ENCODE measurements around the gene STK40.

STK40 gene

GRCh38 chr1:36393686-36394085 is 8.0 kb upstream of the STK40 start:
- no peak for DNase-seq (ENCODE audit: low read depth)
- TF ChIP-seq CTCF (conservative IDR thresholded peaks at IDR 0.05; ENCODE audit: control insufficient read depth, insufficient read depth, low read depth, low read length) = no peak
- H3K4me3 ChIP-seq (ENCODE audit: control insufficient read depth, low read depth, low read length) = no peak overlapping the region

GRCh38 chr1:36392836-36393235 is 7.1 kb upstream of the STK40 start:
- DNase-seq (ENCODE audit: low read depth) = no peak
- TF ChIP-seq CTCF (conservative IDR thresholded peaks at IDR 0.05; ENCODE audit: control insufficient read depth, insufficient read depth, low read depth, low read length) = no peak
- H3K4me3 ChIP-seq (ENCODE audit: control insufficient read depth, low read depth, low read length) = no peak overlapping the region

GRCh38 chr1:36391271-36391670 is 5.5 kb upstream of the STK40 start:
- DNase-seq (ENCODE audit: low read depth) = no peak
- TF ChIP-seq CTCF (conservative IDR thresholded peaks at IDR 0.05; ENCODE audit: control insufficient read depth, insufficient read depth, low read depth, low read length) = no peak
- H3K4me3 ChIP-seq (ENCODE audit: control insufficient read depth, low read depth, low read length) = no peak overlapping the region

- H3K4me3 ChIP-seq (ENCODE audit: control insufficient read depth, low read depth, low read length) = no peak overlapping the region
- DNase-seq (ENCODE audit: low read depth) = no peak
- no peak for TF ChIP-seq CTCF (conservative IDR thresholded peaks at IDR 0.05; ENCODE audit: control insufficient read depth, insufficient read depth, low read depth, low read length)
Observed at GRCh38 chr1:36390411-36390810, 4.7 kb upstream of the STK40 start.

GRCh38 chr1:36389999-36390398 is 4.3 kb upstream of the STK40 start:
- H3K4me3 ChIP-seq (ENCODE audit: control insufficient read depth, low read depth, low read length) = no peak overlapping the region
- no peak for TF ChIP-seq CTCF (conservative IDR thresholded peaks at IDR 0.05; ENCODE audit: control insufficient read depth, insufficient read depth, low read depth, low read length)
- DNase-seq (ENCODE audit: low read depth) = no peak

GRCh38 chr1:36389261-36389660 is 3.5 kb upstream of the STK40 start:
- DNase-seq (ENCODE audit: low read depth) = no peak
- no peak for TF ChIP-seq CTCF (conservative IDR thresholded peaks at IDR 0.05; ENCODE audit: control insufficient read depth, insufficient read depth, low read depth, low read length)
- H3K4me3 ChIP-seq (ENCODE audit: control insufficient read depth, low read depth, low read length) = no peak overlapping the region

Data from fibroblast of mammary gland (primary cell).